Choroid plexus epithelial cell (primary cell): Measurements from ENCODE around the gene DLD.
A peak's percentile ranks its signal among the peaks of the same experiment; 100 is the strongest.

Experiments used
- DNase-seq: peaks from one replicate; pipeline ENCODE4 v3.0.0-alpha.2; 2010; ENCODE audit warnings: low read depth
- H3K4me3 ChIP-seq: 2 replicates; pipeline ENCODE4 v1.5.1; 2011; ENCODE audit warnings: low read depth, mild to moderate bottlenecking, control low read depth, low read length, moderate library complexity
- TF ChIP-seq, protein P1 (sequence below): conservative IDR thresholded peaks from 2 replicates; pipeline ENCODE4 v1.5.1; 2011; ENCODE audit warnings: low read depth, mild to moderate bottlenecking, control low read depth, inconsistent platforms, low read length, moderate library complexity

The DLD gene

DNA sequence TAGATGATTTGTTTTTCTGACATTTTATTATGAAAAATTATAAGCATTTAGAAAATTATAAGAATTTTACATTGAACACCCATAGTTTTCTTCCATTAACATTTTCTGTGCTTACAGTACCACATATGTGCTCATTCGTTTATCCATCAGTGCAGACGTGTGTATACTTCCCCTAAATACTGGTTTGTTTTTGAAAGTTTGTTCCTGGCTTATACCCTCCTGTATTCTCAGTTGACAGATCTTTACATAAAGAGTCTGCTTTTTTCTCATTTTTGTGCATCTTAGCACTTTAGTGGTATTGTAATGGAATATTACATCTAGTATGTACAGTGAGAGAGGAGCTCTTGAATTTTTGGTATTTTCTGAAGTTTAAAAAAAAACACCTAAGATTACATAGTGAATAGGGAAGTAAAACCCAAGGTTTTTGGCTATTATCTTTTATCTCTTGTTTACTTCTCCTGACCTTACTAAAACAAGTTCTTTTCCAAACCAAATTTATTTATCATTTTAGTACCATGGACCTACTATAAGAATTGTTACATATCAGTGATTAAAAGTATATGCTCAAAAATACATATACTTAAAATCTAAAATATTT lies 8.1 kb downstream of the DLD start:
- TF ChIP-seq, protein P1, sequence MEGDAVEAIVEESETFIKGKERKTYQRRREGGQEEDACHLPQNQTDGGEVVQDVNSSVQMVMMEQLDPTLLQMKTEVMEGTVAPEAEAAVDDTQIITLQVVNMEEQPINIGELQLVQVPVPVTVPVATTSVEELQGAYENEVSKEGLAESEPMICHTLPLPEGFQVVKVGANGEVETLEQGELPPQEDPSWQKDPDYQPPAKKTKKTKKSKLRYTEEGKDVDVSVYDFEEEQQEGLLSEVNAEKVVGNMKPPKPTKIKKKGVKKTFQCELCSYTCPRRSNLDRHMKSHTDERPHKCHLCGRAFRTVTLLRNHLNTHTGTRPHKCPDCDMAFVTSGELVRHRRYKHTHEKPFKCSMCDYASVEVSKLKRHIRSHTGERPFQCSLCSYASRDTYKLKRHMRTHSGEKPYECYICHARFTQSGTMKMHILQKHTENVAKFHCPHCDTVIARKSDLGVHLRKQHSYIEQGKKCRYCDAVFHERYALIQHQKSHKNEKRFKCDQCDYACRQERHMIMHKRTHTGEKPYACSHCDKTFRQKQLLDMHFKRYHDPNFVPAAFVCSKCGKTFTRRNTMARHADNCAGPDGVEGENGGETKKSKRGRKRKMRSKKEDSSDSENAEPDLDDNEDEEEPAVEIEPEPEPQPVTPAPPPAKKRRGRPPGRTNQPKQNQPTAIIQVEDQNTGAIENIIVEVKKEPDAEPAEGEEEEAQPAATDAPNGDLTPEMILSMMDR: no peak
- no peak overlapping the region for H3K4me3 ChIP-seq

DNA sequence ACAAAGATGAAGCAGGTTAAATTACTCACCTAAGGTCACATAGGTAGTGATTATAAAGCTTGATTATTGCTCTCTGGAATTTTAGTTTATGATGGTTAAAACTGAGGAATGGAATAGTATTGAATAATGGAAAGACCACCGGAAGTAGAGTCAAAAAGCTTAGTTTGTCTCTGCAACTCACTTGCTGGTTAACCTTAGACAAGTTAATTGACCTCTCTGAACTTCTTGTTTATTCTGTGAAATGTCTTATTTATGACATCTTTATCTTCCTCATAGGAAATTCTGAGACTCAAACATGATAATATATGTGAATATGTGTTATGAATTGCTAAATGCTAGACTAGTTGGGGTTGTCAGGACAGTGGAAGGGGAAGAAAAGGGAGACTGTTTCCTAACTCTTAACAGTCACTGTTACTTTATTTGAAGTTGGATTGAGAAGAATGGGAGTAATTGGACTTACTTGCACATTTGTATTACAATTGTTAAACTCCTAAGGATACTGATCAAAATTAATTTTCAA lies 9.6 kb downstream of the DLD start:
- TF ChIP-seq, protein P1: no peak
- DNase-seq: no peak

More for the DNA sequence above, 8.1 kb downstream of the DLD start:
- no peak for DNase-seq

DNA sequence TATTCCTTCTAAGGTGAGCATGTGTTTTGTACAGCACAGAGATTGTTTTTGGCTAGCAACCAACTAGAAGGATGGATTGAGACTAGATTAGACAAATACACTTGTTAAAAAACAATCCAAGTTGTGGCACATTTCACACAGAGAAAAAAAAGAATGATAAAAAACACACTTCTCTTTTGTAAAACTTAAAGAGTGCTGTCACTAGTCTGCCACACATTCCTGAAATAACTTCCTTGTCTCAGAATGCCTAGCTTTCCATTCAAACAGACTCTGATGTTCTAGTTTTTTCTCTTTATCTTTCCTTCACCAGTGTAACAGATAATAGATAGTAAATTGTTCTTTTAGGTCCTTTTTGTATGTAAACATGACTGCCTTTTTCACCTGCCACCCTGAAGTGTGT lies 11.4 kb downstream of the DLD start:
- no peak overlapping the region for H3K4me3 ChIP-seq
- DNase-seq: peak; percentile 38
- TF ChIP-seq, protein P1: no peak

More for the DNA sequence above, 9.6 kb downstream of the DLD start:
- no peak overlapping the region for H3K4me3 ChIP-seq

GRCh38 chr7:107907790-107908189 lies 16.8 kb downstream of the DLD start:
- DNase-seq: no peak
- no peak overlapping the region for H3K4me3 ChIP-seq
- TF ChIP-seq, protein P1: no peak

GRCh38 chr7:107909445-107909844 lies 18.5 kb downstream of the DLD start:
- TF ChIP-seq, protein P1: no peak
- DNase-seq: no peak
- H3K4me3 ChIP-seq: no peak overlapping the region

GRCh38 chr7:107911981-107912380 lies 21.0 kb downstream of the DLD start:
- TF ChIP-seq, protein P1: no peak
- no peak for DNase-seq
- H3K4me3 ChIP-seq: no peak overlapping the region

DNA sequence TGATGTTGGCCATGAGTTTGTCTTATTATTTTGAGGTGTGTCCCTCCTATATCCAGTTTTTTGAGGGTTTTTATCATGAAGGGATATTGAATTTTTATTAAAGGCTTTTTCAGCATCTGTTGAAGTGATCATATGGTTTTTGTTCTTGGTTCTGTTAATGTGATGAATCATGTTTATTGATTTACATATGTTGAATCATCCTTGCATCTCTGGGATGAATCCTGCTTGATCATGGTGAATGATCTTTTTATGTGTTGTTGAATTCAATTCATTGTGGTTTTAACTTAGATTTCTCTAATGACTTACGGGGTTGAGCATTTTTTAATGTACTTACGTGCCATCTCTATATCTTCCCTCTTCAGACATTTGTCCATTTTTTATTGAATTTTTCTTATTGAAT lies 22.9 kb downstream of the DLD start:
- no peak for DNase-seq
- H3K4me3 ChIP-seq: no peak overlapping the region

More for the DNA sequence above, 22.9 kb downstream of the DLD start:
- TF ChIP-seq, protein P1: no peak
